HCT116 (cell line): ENCODE data around the gene ASB8. TPM values are rescaled to one million over a fixed set of nuclear protein-coding genes. Genes with fewer than 3 reads are reported as not detected.

ENCODE experiments used
- ATAC-seq: fragments of 200-7000 bp; cut with Tn5 transposase; 2 replicates; pipeline ENCODE4 v1.9.1; 2020; ENCODE audit warnings: mild to moderate bottlenecking, moderate library complexity
- BruUV-seq: library from RNA; stranded (reverse); fragments of 400-500 nt; replicated peaks from 2 replicates; lab custom pipeline; 2021; lab: Mats Ljungman, UMichigan
- CTCF ChIA-PET: fragments of 300-600 bp; sonication (Branson Sonifier 250); formaldehyde crosslinking; loops from one replicate; lab custom pipeline; 2021; ENCODE audit warnings: antibody characterized with exemption; lab: Charles Lee
- POLR2A ChIA-PET: fragments of 300-600, 350-600 bp; sonication (Branson Sonifier 250); formaldehyde crosslinking; loops from one replicate; lab custom pipeline; 2021; ENCODE audit warnings: antibody characterized with exemption; lab: Charles Lee
- RAD21 ChIA-PET, 2 experiments: fragments of 300-600 bp; sonication (Branson Sonifier 250); formaldehyde crosslinking; loops; one replicate each; lab custom pipeline; 2023; ENCODE audit warnings: low total read pairs in 2 of 2; ENCODE audit not compliant: uncharacterized antibody in 2 of 2, unreplicated experiment in 2 of 2, low non-redundant PET in 1 of 2; lab: Charles Lee
- DNase-seq: peaks from one replicate; pipeline ENCODE4 v3.0.0-alpha.2; 2010; ENCODE audit warnings: low read depth, low spot score
- H2AFZ ChIP-seq: fragments of 200-600 bp; shearing (Covaris generic), sonication (generic); 2 replicates; pipeline ENCODE4 v1.6.1; 2017; ENCODE audit warnings: low read depth, mixed run types, mixed read lengths, antibody characterized with exemption, low read length; ENCODE audit not compliant: poor library complexity, severe bottlenecking
- H3K27ac ChIP-seq: 2 replicates; pipeline ENCODE4 v1.5.1; 2012; ENCODE audit warnings: low read depth, low read length
- H3K27me3 ChIP-seq: fragments of 200-600 bp; sonication (generic); 2 replicates; pipeline ENCODE4 v1.6.1; 2016; ENCODE audit warnings: mixed run types, low read length, mixed read lengths; ENCODE audit not compliant: insufficient read depth
- H3K36me3 ChIP-seq, 2 experiments: fragments of 200-500 bp in 1 of 2; fragments of 200-600 bp in 1 of 2; sonication (Bioruptor generic) in 1 of 2; sonication (generic) in 1 of 2; 2 replicates each; pipeline versions ENCODE4 v1.5.1 to v1.6.1; 2014 to 2016; ENCODE audit warnings: low read length in 2 of 2, inconsistent platforms in 1 of 2, mixed read lengths in 1 of 2, mixed run types in 1 of 2; ENCODE audit not compliant: insufficient read depth in 2 of 2, control insufficient read depth in 1 of 2
- H3K4me1 ChIP-seq, 2 experiments: fragments of 200-600 bp in 1 of 2; sonication (generic) in 1 of 2; 2 replicates each; pipeline versions ENCODE4 v1.5.1 to v1.6.1; 2012 to 2017; ENCODE audit warnings: low read length in 2 of 2, inconsistent platforms in 1 of 2, mild to moderate bottlenecking in 1 of 2, mixed read lengths in 1 of 2, mixed run types in 1 of 2, moderate library complexity in 1 of 2; ENCODE audit not compliant: insufficient read depth in 2 of 2, control insufficient read depth in 1 of 2
- H3K4me2 ChIP-seq: fragments of 200-600 bp; sonication (generic); 2 replicates; pipeline ENCODE4 v1.6.1; 2017; ENCODE audit warnings: mixed run types, low read length, mixed read lengths
- H3K4me3 ChIP-seq, 2 experiments: fragments of 200-600 bp in 1 of 2; sonication (generic) in 1 of 2; replicated peaks in 1 of 2; 2 replicates each; pipeline ENCODE4 v1.5.1; 2011 to 2016; ENCODE audit warnings: low read length in 2 of 2, control low read depth in 1 of 2, low read depth in 1 of 2, mild to moderate bottlenecking in 1 of 2, mixed read lengths in 1 of 2, mixed run types in 1 of 2
- H3K79me2 ChIP-seq: fragments of 200-600 bp; sonication (generic); 2 replicates; pipeline ENCODE4 v1.6.1; 2017; ENCODE audit warnings: mild to moderate bottlenecking, mixed run types, low read length, moderate library complexity, mixed read lengths; ENCODE audit not compliant: insufficient read depth
- H3K9ac ChIP-seq: fragments of 200-600 bp; sonication (generic); 2 replicates; pipeline ENCODE4 v1.6.1; 2016; ENCODE audit warnings: low read length, mixed read lengths
- H3K9me2 ChIP-seq: fragments of 200-600 bp; sonication (generic), shearing (Covaris generic); 2 replicates; pipeline ENCODE4 v1.6.1; 2017; ENCODE audit warnings: mixed run types, mild to moderate bottlenecking, moderate library complexity; ENCODE audit not compliant: insufficient read depth
- H3K9me3 ChIP-seq, 2 experiments: fragments of 200-500 bp in 1 of 2; fragments of 200-600 bp in 1 of 2; sonication (Bioruptor generic) in 1 of 2; sonication (generic) in 1 of 2; 2 replicates each; pipeline ENCODE4 v1.6.1; 2014 to 2017; ENCODE audit warnings: low read length in 2 of 2, mixed read lengths in 2 of 2, inconsistent platforms in 1 of 2, low read depth in 1 of 2, mild to moderate bottlenecking in 1 of 2, mixed run types in 1 of 2, moderate library complexity in 1 of 2; ENCODE audit not compliant: control insufficient read depth in 1 of 2, insufficient read depth in 1 of 2
- H4K20me1 ChIP-seq: fragments of 200-600 bp; sonication (generic), shearing (Covaris generic); 2 replicates; pipeline ENCODE4 v1.6.1; 2017; ENCODE audit warnings: mixed run types, mild to moderate bottlenecking, moderate library complexity; ENCODE audit not compliant: insufficient read depth
- CBX3 ChIP-seq: IDR thresholded peaks from 2 replicates; pipeline ENCODE4 v1.6.1; 2012; ENCODE audit warnings: low read depth
- CEBPB ChIP-seq: IDR thresholded peaks from 2 replicates; pipeline ENCODE4 v1.6.1; 2012; ENCODE audit warnings: low read depth
- EZH2phosphoT487 ChIP-seq: fragments of 200-600 bp; IDR thresholded peaks from 2 replicates; pipeline ENCODE4 v1.6.1; 2018; ENCODE audit warnings: antibody characterized with exemption, borderline replicate concordance
- FOSL1 ChIP-seq: IDR thresholded peaks from 2 replicates; pipeline ENCODE4 v1.6.1; 2012; ENCODE audit warnings: low read depth
- JUND ChIP-seq: IDR thresholded peaks from 2 replicates; pipeline ENCODE4 v1.6.1; 2012
- YY1 ChIP-seq: IDR thresholded peaks from 2 replicates; pipeline ENCODE4 v1.6.1; 2011; ENCODE audit warnings: low read length, low read depth, moderate library complexity, mild to moderate bottlenecking; ENCODE audit not compliant: insufficient replicate concordance; ENCODE audit errors: extremely low read depth
- ZFX ChIP-seq: fragments of 450-650 bp; IDR thresholded peaks from 2 replicates; pipeline ENCODE4 v1.6.1; 2017
- intact Hi-C: fragments of 100-400 bp; cut with micrococcal nuclease; formaldehyde crosslinking; loops from 2 replicates; pipeline ENCODE4 v1.10.0; 2022
- total RNA-seq: library from RNA; stranded (reverse); gene quantifications from one replicate; pipeline ENCODE4 v1.2.1, GENCODE V29; 2021; ENCODE audit not compliant: unreplicated experiment
- TF ChIP-seq, protein P1 (sequence below): IDR thresholded peaks from 2 replicates; pipeline ENCODE4 v1.6.1; 2012; ENCODE audit warnings: low read depth

ASB8 gene
- total RNA-seq, 1 experiment from 2014 or later: 14.0 TPM

DNA sequence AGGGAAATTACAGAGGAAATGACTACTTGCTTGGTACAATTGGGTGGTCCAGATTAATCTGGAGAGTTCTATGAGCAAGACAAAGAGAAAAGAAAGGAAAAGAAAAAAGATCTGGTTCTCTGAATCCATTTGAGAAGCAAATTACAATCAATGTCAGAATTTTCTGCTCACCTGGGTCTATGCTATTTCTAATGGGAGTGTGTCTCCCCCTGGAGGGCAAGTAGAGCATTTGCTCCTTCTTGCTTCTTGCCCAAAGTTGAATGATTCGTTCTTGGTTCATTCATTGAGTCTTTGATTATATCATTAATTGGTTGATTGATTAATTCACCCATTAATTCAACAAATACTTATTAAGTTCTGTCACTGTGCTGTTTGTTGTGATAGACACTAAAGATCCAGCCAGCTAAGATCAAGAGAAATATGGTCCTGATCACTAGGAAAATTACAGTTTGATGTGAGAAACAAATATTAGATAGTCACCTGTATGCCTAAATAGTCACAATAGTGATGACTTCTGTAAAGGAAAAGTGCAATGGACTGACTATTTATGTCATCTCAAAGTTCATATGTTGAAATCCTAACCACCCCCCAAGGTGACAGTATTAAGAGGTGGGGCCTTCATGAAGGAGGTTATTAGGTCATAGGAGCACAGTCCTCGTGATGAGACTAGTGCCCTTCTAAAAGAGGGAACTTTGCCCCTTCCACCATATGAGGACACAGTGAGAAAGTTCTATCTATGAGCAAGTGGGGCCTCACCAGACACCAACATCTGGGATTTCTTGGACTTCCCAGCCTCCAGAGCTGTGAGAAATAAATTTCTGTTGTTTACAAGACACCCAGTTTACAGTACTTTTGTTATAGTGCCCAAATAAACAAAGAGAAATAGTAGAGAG, 8.0 kb upstream of the ASB8 start (continued):
- TF ChIP-seq EZH2phosphoT487 (no peak), FOSL1 (no peak), JUND (no peak)

DNA sequence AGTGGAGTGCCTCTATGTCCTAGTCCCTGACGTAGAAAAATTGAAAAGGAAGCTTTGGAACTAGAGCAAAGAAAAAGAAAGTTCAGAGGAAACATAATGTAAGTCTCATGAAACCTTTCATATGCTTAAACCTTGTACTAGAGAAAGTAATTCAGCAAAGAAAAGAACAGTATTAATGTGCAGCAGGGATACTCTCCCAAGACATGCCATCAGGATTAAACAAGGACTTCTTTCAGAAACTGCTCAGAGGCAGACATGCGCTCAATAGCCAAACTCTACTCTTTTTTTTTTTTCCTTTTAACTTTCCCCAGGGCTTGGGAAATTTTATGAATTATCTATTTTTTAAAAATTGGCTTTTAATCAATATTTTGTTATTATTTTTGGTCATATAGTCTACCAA, 7.1 kb upstream of the ASB8 start:
- Histone ChIP-seq H3K27me3 (no peaks in the 10 kb centered on the region), H3K79me2 (no peaks in the 10 kb centered on the region), H2AFZ (no peak overlapping the region), H3K27ac (no peak overlapping the region), H3K4me1 (no peaks in the 10 kb centered on the region), H3K9ac (no peak overlapping the region), H3K9me3 (no peaks in the 10 kb centered on the region), H3K9me2 (no peaks in the 10 kb centered on the region), H3K4me3 (no peak overlapping the region), H4K20me1 (no peaks in the 10 kb centered on the region), H3K4me2 (no peak overlapping the region), H3K36me3 (no peaks in the 10 kb centered on the region)
- DNase-seq (no peak), ATAC-seq (no peak)
- intact Hi-C loops: loop anchor here (2.0 to 10.0 kb wide), 3 partner anchors 220 to 450 kb away; no protein-coding TSS in a partner anchor
- ChIA-PET POLR2A (interaction anchor here (1.5 kb wide), 1 partner anchor 260 kb away, joined by 3 read pairs; the partner anchor contains the start of gene VDR), RAD21 (no interaction called here), CTCF (interaction anchor here (0.6 to 2.0 kb wide), 11 partner anchors 11 to 454 kb away, joined by 3 to 8 read pairs (median 4); partner anchors contain the start of genes CCDC184, OR8S1 and VDR)
- TF ChIP-seq, protein P1, sequence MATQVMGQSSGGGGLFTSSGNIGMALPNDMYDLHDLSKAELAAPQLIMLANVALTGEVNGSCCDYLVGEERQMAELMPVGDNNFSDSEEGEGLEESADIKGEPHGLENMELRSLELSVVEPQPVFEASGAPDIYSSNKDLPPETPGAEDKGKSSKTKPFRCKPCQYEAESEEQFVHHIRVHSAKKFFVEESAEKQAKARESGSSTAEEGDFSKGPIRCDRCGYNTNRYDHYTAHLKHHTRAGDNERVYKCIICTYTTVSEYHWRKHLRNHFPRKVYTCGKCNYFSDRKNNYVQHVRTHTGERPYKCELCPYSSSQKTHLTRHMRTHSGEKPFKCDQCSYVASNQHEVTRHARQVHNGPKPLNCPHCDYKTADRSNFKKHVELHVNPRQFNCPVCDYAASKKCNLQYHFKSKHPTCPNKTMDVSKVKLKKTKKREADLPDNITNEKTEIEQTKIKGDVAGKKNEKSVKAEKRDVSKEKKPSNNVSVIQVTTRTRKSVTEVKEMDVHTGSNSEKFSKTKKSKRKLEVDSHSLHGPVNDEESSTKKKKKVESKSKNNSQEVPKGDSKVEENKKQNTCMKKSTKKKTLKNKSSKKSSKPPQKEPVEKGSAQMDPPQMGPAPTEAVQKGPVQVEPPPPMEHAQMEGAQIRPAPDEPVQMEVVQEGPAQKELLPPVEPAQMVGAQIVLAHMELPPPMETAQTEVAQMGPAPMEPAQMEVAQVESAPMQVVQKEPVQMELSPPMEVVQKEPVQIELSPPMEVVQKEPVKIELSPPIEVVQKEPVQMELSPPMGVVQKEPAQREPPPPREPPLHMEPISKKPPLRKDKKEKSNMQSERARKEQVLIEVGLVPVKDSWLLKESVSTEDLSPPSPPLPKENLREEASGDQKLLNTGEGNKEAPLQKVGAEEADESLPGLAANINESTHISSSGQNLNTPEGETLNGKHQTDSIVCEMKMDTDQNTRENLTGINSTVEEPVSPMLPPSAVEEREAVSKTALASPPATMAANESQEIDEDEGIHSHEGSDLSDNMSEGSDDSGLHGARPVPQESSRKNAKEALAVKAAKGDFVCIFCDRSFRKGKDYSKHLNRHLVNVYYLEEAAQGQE: no peak
- TF ChIP-seq JUND (no peak), YY1 (no peak), ZFX (no peak), CBX3 (no peak), CEBPB (no peak)
- no TSS peak for BruUV-seq
